NCI-H82 treated with DMSO at 0.1 percent for 48 hours (cell line): ENCODE data around the gene ENDOD1.

Source experiments
- DNase-seq: peaks from one replicate; lab custom pipeline; 2025; ENCODE audit not compliant: unreplicated experiment; lab: John Stamatoyannopoulos, UW

ENDOD1 gene

DNA sequence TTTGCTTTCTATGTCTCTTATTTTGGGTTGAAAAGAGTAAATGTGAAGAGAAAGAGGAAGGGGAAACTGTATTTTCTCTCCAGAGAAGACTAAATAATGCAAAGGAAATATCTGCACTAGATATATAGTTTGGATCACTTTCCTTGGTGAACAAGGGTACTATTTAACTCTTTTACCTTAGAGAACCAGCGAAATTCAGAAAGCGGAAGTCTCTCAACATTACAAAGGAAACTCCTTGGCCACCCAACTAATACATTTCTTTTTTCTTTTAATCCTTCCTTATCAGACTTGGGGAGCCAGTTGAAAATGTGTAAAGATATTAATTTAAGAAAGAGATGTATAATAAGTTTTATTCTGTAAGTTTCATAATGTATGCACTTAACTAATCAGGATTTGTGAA lies 77.1 kb downstream of the ENDOD1 start:
- DNase-seq = no peak

DNA sequence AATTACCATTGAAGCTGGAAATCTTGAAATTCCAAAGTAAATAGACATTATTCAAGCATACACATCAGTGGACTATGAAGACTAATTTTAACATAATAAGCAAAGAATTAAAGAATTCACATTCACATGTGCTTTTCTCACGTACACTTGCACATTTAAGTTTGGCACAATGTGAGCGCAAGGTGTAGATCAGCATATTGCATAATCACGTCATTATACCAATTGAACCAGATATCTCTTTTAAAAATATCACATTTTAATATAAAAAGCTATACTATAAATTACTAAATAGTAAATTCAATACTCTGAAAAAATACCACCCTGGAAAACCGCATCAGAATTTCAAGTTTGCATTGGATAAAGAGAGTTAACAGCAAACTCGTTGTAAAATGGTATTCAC lies 80.6 kb downstream of the ENDOD1 start:
- no peak for DNase-seq

DNA sequence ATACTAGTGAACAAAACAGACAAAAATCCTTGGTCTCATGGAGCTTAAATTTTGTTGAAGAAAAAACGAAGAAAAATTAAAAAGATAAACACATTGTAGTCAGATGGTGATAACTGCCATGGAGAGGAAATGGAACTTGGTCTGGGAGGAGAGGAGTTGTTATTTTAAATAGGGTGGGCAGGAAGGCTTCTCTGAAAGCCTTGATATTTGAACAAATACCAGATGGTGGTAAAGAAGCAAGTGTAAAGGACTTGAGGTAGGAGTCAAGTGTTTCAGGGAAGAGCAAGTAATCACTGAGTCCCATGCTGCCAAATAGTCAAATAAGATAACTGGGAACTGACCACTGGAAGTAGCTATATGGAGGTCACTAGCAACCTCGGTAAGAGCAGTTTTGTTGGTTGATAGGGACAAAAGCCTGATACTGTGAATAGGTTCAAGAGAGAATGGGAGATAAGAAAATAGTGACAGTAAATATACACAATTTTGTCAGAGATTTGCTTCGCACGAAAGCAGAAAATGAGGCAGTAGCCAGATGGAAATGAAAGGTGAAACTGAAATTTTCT lies 86.3 kb downstream of the ENDOD1 start:
- no peak for DNase-seq
